ENCODE results near the gene CDH20. TPM values are rescaled to one million over a fixed set of nuclear protein-coding genes. Genes with fewer than 3 reads are reported as not detected.

The CDH20 gene
- total RNA-seq, 6 experiments from 2014 or later, result not detected

- ATAC-seq, result no peak
- 38% methylated on average over 3 of the region's 4 CpGs for WGBS (ENCODE audit: insufficient coverage, low coverage, low lambda C conversion rate, missing lambda C conversion rate)
- no peaks in the 10 kb centered on the region for H3K36me3 ChIP-seq
- H3K4me1 ChIP-seq, result no peaks in the 10 kb centered on the region
- DNase-seq, result no peak
- no peak for TF ChIP-seq CTCF (IDR thresholded peaks at IDR 0.05)
- no peak for TF ChIP-seq POLR2A (IDR thresholded peaks at IDR 0.05)
- no peaks in the 10 kb centered on the region for H3K9me3 ChIP-seq
- no peaks in the 10 kb centered on the region for H3K27me3 ChIP-seq
- no peak overlapping the region for H3K27ac ChIP-seq
- H3K4me3 ChIP-seq, result no peak overlapping the region
- intact Hi-C loops (cut with DNase I), result no loop called here
These were observed 65.9 kb downstream of the CDH20 start for GRCh38 chr18:61398961-61399705.

GRCh38 chr18:61400016-61400635, 66.9 kb downstream of the CDH20 start:
- Histone ChIP-seq H3K4me3 (no peak overlapping the region), H3K27me3 (no peaks in the 10 kb centered on the region), H3K9me3 (no peaks in the 10 kb centered on the region), H3K4me1 (no peaks in the 10 kb centered on the region), H3K36me3 (no peaks in the 10 kb centered on the region), H3K27ac (no peak overlapping the region)
- TF ChIP-seq CTCF (IDR thresholded peaks at IDR 0.05) (no peak), POLR2A (IDR thresholded peaks at IDR 0.05) (no peak)
- 59% methylated on average over 3 of the region's 3 CpGs for WGBS (ENCODE audit: insufficient coverage, low coverage, low lambda C conversion rate, missing lambda C conversion rate)
- intact Hi-C loops (cut with DNase I), result no loop called here
- DNase-seq (no peak), ATAC-seq (no peak)

GRCh38 chr18:61400716-61401115, 67.5 kb downstream of the CDH20 start:
- no peaks in the 10 kb centered on the region for H3K36me3 ChIP-seq
- 42% methylated on average over 4 of the region's 4 CpGs for WGBS (ENCODE audit: insufficient coverage, low coverage, low lambda C conversion rate, missing lambda C conversion rate)
- no peak for ATAC-seq
- H3K27ac ChIP-seq, result no peak overlapping the region
- H3K4me3 ChIP-seq, result no peak overlapping the region
- H3K4me1 ChIP-seq, result no peaks in the 10 kb centered on the region
- DNase-seq, result no peak
- no peak for TF ChIP-seq CTCF (IDR thresholded peaks at IDR 0.05)
- TF ChIP-seq POLR2A (IDR thresholded peaks at IDR 0.05), result no peak
- intact Hi-C loops (cut with DNase I), result no loop called here
- H3K27me3 ChIP-seq, result no peaks in the 10 kb centered on the region
- H3K9me3 ChIP-seq, result no peaks in the 10 kb centered on the region

- intact Hi-C loops (cut with DNase I), result no loop called here
- 26% methylated on average over 1 of the region's 1 CpG for WGBS (ENCODE audit: insufficient coverage, low coverage, low lambda C conversion rate, missing lambda C conversion rate)
- no peaks in the 10 kb centered on the region for H3K36me3 ChIP-seq
- no peaks in the 10 kb centered on the region for H3K27me3 ChIP-seq
- no peak overlapping the region for H3K27ac ChIP-seq
- H3K4me3 ChIP-seq, result no peak overlapping the region
- H3K4me1 ChIP-seq, result no peaks in the 10 kb centered on the region
- no peak for TF ChIP-seq POLR2A (IDR thresholded peaks at IDR 0.05)
- TF ChIP-seq CTCF (IDR thresholded peaks at IDR 0.05), result no peak
- ATAC-seq (no peak), DNase-seq (no peak)
- H3K9me3 ChIP-seq, result no peaks in the 10 kb centered on the region
These were observed 69.5 kb downstream of the CDH20 start for GRCh38 chr18:61402726-61403125.
